ENCODE measurements around the gene CNNM2.

DNA sequence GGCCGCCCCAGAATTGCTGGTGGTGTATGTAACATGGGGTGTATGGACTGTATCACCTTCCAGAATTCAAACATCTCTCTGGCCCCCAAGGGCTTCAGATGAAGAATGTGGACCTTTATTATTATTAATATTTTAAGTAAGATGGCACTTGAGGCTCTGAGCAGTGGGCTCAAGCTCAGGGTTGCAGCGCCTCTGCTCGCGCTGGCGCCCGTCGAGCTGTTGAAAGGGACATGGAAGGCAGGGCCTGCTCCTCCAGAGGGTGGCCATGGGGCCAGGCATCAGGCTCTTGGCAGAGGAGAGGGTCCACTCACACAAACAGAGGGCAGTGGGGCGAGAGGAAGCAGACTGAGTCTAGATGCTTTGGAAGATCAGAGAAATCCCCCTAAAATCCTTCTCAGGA, 154.8 kb downstream of the CNNM2 start:
- TF ChIP-seq, protein P1, sequence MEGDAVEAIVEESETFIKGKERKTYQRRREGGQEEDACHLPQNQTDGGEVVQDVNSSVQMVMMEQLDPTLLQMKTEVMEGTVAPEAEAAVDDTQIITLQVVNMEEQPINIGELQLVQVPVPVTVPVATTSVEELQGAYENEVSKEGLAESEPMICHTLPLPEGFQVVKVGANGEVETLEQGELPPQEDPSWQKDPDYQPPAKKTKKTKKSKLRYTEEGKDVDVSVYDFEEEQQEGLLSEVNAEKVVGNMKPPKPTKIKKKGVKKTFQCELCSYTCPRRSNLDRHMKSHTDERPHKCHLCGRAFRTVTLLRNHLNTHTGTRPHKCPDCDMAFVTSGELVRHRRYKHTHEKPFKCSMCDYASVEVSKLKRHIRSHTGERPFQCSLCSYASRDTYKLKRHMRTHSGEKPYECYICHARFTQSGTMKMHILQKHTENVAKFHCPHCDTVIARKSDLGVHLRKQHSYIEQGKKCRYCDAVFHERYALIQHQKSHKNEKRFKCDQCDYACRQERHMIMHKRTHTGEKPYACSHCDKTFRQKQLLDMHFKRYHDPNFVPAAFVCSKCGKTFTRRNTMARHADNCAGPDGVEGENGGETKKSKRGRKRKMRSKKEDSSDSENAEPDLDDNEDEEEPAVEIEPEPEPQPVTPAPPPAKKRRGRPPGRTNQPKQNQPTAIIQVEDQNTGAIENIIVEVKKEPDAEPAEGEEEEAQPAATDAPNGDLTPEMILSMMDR (IDR thresholded peaks at IDR 0.05) = no peak
- TF ChIP-seq POLR2AphosphoS5 (IDR thresholded peaks at IDR 0.05) = no peak

Measured in prostate gland (tissue), 2 donors.